Activated naive CD4-positive, alpha-beta T cell treated with anti-CD3 and anti-CD28 coated beads, Interleukin-2, amount 50 U/mL, for 72 hours (primary cell): Measurements from ENCODE around the gene GTSF1L. TPM values are rescaled to one million over a fixed set of nuclear protein-coding genes. Genes with fewer than 3 reads are reported as not detected.
A peak's percentile ranks its signal among the peaks of the same experiment; 100 is the strongest.

Source experiments
- ATAC-seq, 2 donors: fragments of 150-1000 bp; cut with Tn5 transposase; 2 replicates each; pipeline ENCODE4 v1.10.0; 2021; ENCODE audit warnings: mild to moderate bottlenecking in 2 of 2, moderate library complexity in 2 of 2
- DNase-seq, 2 donors: peaks; one replicate each; pipeline ENCODE4 v3.0.0; 2021 to 2022; ENCODE audit warnings: low spot score in 2 of 2
- H3K27ac Mint-ChIP-seq, 2 donors: one replicate each; pipeline ENCODE4 v1.8.0; 2022; ENCODE audit warnings: mild to moderate bottlenecking in 2 of 2, mixed read lengths in 2 of 2
- H3K36me3 Mint-ChIP-seq, 2 donors: one replicate each; pipeline ENCODE4 v1.8.0; 2022; ENCODE audit warnings: mixed read lengths in 2 of 2
- H3K9me3 Mint-ChIP-seq, 2 donors: one replicate each; pipeline ENCODE4 v1.8.0; 2022; ENCODE audit warnings: mixed read lengths in 2 of 2
- total RNA-seq, 2 donors: library from RNA; stranded (reverse); gene quantifications; one replicate each; pipeline ENCODE4 v1.2.3, GENCODE V29; 2022

The GTSF1L gene
- total RNA-seq, 2 donors from 2014 or later = 0.39 TPM; not detected in 1

GRCh38 chr20:43710370-43711044, 16.3 kb downstream of the GTSF1L start:
- Mint-ChIP-seq H3K9me3 (no peaks in the 10 kb centered on the region), H3K36me3 (peaks cover 38 to 73% of the 10 kb centered on the region in 2 donors), H3K27ac (no peak overlapping the region)
- no peak for DNase-seq
- ATAC-seq = peak in 1 of 2 donors; percentile 37

GRCh38 chr20:43702502-43702901, 24.3 kb downstream of the GTSF1L start:
- no peaks in the 10 kb centered on the region for H3K9me3 Mint-ChIP-seq
- no peak overlapping the region for H3K27ac Mint-ChIP-seq
- ATAC-seq = no peak
- H3K36me3 Mint-ChIP-seq = peaks cover 41 to 49% of the 10 kb centered on the region in 2 donors
- DNase-seq = no peak

GRCh38 chr20:43700627-43701026, 26.2 kb downstream of the GTSF1L start:
- DNase-seq (no peak), ATAC-seq (no peak)
- H3K36me3 Mint-ChIP-seq = peaks cover 35 to 38% of the 10 kb centered on the region in 2 donors

GRCh38 chr20:43699941-43700565, 26.7 kb downstream of the GTSF1L start:
- H3K9me3 Mint-ChIP-seq = no peaks in the 10 kb centered on the region
- peak in 1 of 2 donors; percentile 63 for ATAC-seq

More at GRCh38 chr20:43700627-43701026, 26.2 kb downstream of the GTSF1L start:
- Mint-ChIP-seq H3K27ac (peak overlapping the region in 1 of 2 donors; percentile 87), H3K9me3 (no peaks in the 10 kb centered on the region)

GRCh38 chr20:43695571-43695970, 31.2 kb downstream of the GTSF1L start:
- Mint-ChIP-seq H3K9me3 (no peaks in the 10 kb centered on the region), H3K36me3 (peaks cover 14 to 21% of the 10 kb centered on the region in 2 donors), H3K27ac (no peak overlapping the region)
- DNase-seq (no peak), ATAC-seq (no peak)

More at GRCh38 chr20:43699941-43700565, 26.7 kb downstream of the GTSF1L start:
- peaks cover 32 to 34% of the 10 kb centered on the region in 2 donors for H3K36me3 Mint-ChIP-seq
- H3K27ac Mint-ChIP-seq = peak overlapping the region in 1 of 2 donors; percentile 87
- no peak for DNase-seq

GRCh38 chr20:43694763-43695162, 32.0 kb downstream of the GTSF1L start:
- peaks cover 7 to 14% of the 10 kb centered on the region in 2 donors for H3K36me3 Mint-ChIP-seq
- no peaks in the 10 kb centered on the region for H3K9me3 Mint-ChIP-seq
- ATAC-seq (peak in 1 of 2 donors; percentile 16), DNase-seq (no peak)
- no peak overlapping the region for H3K27ac Mint-ChIP-seq

- DNase-seq (peak in 1 of 2 donors; percentile 77), ATAC-seq (peak; percentile 49 to 72)
- no peaks in the 10 kb centered on the region for H3K9me3 Mint-ChIP-seq
- H3K27ac Mint-ChIP-seq = no peak overlapping the region
- H3K36me3 Mint-ChIP-seq = peaks cover 10 to 24% of the 10 kb centered on the region in 2 donors
Observed at GRCh38 chr20:43691928-43692524, 34.8 kb downstream of the GTSF1L start.

GRCh38 chr20:43690943-43691598, 35.7 kb downstream of the GTSF1L start:
- Mint-ChIP-seq H3K27ac (no peak overlapping the region), H3K36me3 (peaks cover 10 to 32% of the 10 kb centered on the region in 2 donors), H3K9me3 (no peaks in the 10 kb centered on the region)
- DNase-seq (no peak), ATAC-seq (no peak)

- no peak for DNase-seq
Observed at GRCh38 chr20:43689165-43689564, 37.6 kb downstream of the GTSF1L start.

GRCh38 chr20:43686820-43687219, 40.0 kb downstream of the GTSF1L start:
- Mint-ChIP-seq H3K36me3 (peaks cover 10 to 28% of the 10 kb centered on the region in 2 donors), H3K27ac (peak overlapping the region in 1 of 2 donors; percentile 44), H3K9me3 (no peaks in the 10 kb centered on the region)
- ATAC-seq = no peak
- DNase-seq = no peak

More at GRCh38 chr20:43689165-43689564, 37.6 kb downstream of the GTSF1L start:
- ATAC-seq = peak; percentile 38 to 86
- Mint-ChIP-seq H3K36me3 (peaks cover 10 to 28% of the 10 kb centered on the region in 2 donors), H3K27ac (peak overlapping the region; percentile 72 to 81), H3K9me3 (no peaks in the 10 kb centered on the region)

GRCh38 chr20:43682446-43682845, 44.4 kb downstream of the GTSF1L start:
- no peaks in the 10 kb centered on the region for H3K9me3 Mint-ChIP-seq
- peaks cover 0 to 11% of the 10 kb centered on the region in 2 donors for H3K36me3 Mint-ChIP-seq
- ATAC-seq (no peak), DNase-seq (no peak)
- no peak overlapping the region for H3K27ac Mint-ChIP-seq

GRCh38 chr20:43681991-43682410, 44.8 kb downstream of the GTSF1L start:
- Mint-ChIP-seq H3K9me3 (no peaks in the 10 kb centered on the region), H3K36me3 (peaks cover 4 to 15% of the 10 kb centered on the region in 2 donors), H3K27ac (peak overlapping the region; percentile 55 to 82)
- peak in 1 of 2 donors; percentile 16 for DNase-seq
- ATAC-seq = peak; percentile 71 to 88

GRCh38 chr20:43681468-43681942, 45.3 kb downstream of the GTSF1L start:
- H3K9me3 Mint-ChIP-seq = no peaks in the 10 kb centered on the region
- H3K27ac Mint-ChIP-seq = peak overlapping the region; percentile 55 to 82
- DNase-seq = no peak
- peaks cover 8 to 17% of the 10 kb centered on the region in 2 donors for H3K36me3 Mint-ChIP-seq
- peak in 1 of 2 donors; percentile 27 for ATAC-seq

GRCh38 chr20:43680981-43681380, 45.8 kb downstream of the GTSF1L start:
- no peak for ATAC-seq
- peak overlapping the region; percentile 55 to 82 for H3K27ac Mint-ChIP-seq
- peaks cover 13 to 17% of the 10 kb centered on the region in 2 donors for H3K36me3 Mint-ChIP-seq
- no peak for DNase-seq
- H3K9me3 Mint-ChIP-seq = no peaks in the 10 kb centered on the region

- DNase-seq (no peak), ATAC-seq (no peak)
- H3K9me3 Mint-ChIP-seq = no peaks in the 10 kb centered on the region
- peaks cover 28 to 43% of the 10 kb centered on the region in 2 donors for H3K36me3 Mint-ChIP-seq
- H3K27ac Mint-ChIP-seq = no peak overlapping the region
Observed at GRCh38 chr20:43676368-43676767, 50.4 kb downstream of the GTSF1L start.
